NCI-H1092 (cell line): ENCODE results near the gene KCTD1.

Source experiments
- DNase-seq: peaks from one replicate; lab custom pipeline; 2025; lab: John Stamatoyannopoulos, UW

The KCTD1 gene

GRCh38 chr18:26524002-26524401 is 24.4 kb downstream of the KCTD1 start:
- DNase-seq: no peak

GRCh38 chr18:26521617-26522016 is 26.7 kb downstream of the KCTD1 start:
- DNase-seq: no peak

GRCh38 chr18:26520974-26521373 is 27.4 kb downstream of the KCTD1 start:
- no peak for DNase-seq

- no peak for DNase-seq
Observed at GRCh38 chr18:26519114-26519513, 29.2 kb downstream of the KCTD1 start.

- DNase-seq: no peak
Observed at GRCh38 chr18:26516964-26517363, 31.4 kb downstream of the KCTD1 start.

- no peak for DNase-seq
Observed at GRCh38 chr18:26515643-26516487, 32.5 kb downstream of the KCTD1 start.

DNA sequence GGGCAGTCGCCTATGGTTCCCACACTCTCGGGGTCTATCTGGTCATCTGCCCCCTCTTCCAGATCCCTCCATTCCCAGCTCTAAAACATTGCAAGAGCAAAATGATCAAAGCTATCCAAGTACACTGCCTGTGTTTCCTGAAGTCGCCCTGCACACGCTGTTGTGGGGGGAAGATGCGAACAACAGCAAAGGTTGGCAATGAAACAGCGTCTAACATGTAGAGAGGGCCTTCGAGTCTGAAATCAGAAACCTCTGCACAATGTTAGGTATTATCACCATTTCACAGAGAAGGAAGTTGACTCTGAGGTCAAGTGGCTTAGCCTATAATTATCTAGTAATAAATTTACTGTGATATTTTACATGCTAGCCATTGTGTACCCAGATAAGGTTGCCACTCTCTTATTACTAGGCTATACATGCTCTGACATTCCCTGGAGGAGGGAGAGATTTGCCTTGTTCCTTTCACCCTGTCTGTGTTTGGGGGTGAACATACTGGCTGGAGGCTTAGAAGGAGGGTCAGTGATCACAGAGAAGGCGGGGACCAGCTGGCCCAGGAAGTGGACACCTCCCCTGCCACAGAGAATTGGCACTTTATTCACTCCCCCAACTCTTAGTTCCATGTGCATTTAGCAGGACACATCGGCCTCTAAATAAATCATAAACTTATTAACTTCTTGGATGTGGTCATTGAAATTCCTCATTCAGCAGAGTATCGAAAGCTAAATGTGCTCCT is 36.8 kb downstream of the KCTD1 start:
- peak; percentile 84 for DNase-seq

DNA sequence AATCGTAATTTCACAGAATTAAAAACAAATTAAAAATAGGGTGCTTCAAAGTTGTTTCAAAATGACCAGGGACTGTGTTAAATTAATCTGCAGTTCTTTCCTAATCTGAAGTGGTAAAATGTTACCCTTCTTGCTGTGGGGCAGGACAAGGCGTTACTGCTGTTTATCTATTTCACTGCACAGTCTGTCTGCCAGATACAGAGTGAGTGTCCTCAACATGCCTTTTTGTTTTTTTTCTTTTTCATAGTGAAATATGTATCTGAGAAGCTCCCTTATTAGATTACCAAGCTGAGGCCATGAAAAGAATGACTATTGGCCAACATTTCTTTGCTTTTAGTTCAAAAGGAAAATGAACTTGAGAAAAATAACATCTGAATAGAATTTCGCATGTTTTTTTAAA is 38.0 kb downstream of the KCTD1 start:
- DNase-seq: no peak

DNA sequence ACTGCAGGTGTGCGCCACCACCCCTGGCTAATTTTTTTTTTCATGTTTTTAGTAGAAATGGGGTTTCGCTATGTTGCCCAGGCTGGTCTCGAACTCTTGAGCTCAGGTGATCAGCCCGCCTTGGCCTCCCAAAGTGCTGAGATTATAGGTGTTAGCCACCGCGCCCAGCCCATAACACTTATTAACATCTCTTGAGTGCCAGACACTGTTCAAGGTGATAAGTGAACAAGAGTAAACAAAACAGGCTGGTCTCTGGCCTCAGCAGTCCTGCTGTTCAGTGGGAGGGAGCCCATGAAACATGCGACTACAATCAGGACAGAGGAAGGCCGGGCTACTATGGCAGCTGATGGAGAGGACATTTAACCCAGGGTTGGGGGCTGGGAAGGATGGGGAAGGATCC is 42.3 kb downstream of the KCTD1 start:
- no peak for DNase-seq

DNA sequence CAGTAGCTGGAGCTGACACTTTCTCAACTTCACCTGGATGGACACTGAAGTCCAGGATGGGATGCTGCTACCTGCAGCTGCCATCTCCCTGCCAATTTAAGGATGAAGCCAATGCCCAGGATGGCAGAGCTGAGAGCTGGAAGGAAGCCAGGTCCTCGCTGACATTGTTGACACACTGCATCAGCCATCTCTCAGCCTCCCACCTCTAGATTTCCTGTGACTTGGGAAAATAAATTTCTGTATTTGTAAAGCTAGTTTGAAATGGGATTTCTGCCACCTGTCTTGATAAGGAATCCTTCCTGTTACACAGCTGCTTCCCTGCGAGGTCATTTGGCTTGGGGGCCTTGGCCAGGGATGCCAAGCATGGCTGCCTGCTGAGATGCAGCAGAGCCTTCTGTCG is 43.5 kb downstream of the KCTD1 start:
- peak; percentile 49 for DNase-seq

DNA sequence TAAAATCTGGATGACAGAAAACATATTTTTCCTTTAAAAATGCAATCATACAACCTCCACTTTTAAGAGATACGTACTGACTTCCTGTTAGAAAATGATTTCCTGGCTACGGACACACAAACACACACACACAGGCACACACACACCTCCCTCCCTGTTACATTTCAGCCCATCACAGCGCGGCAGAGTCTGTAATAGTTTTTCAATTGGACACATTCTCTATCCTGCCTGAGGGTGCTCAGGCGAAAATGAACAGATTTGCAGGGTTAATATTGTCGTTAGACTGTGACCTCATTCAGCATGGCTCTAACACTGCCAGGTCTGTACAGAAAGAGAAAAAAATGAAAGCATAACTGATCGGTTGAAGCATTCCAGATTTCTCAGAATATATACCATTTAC is 45.0 kb downstream of the KCTD1 start:
- no peak for DNase-seq

- no peak for DNase-seq
Observed at GRCh38 chr18:26502823-26503222, 45.5 kb downstream of the KCTD1 start.

GRCh38 chr18:26497866-26498265 is 50.5 kb downstream of the KCTD1 start:
- DNase-seq: no peak

DNA sequence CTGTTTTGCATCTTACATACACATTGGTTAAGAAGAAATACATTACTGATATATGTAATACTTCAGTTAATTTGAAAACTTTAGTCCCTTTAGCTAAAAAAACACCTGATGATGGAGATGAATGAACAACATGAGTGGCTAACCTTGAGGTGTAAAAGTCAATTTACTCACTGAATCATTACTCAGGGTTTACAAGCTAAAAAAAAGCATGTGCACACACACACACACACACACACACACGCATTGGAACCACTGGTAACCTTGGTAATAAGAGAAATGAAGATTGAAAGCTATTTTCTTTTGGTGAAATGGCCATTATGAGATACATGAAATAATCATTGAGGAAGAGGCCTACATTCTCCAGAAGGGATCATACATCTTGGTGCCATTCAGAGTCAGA is 51.8 kb downstream of the KCTD1 start:
- no peak for DNase-seq

DNA sequence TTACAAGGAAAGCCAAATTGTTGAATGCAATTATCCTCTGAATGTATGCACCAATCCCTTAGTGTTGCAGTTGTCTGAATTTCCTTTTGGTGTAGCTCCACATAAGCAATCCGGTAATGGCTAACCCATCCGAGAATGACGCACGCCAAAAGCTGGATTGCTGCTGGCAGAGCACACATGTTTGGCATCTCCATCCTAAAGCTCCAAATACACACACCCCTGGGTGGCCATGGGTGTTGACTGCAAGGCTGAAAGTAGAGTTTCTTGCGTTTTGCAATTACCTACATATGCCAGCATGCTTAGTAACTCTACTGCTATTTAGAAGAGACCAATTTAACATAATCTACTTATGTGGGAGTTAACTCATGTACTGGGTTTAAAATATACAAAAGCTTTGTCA is 53.1 kb downstream of the KCTD1 start:
- no peak for DNase-seq

DNA sequence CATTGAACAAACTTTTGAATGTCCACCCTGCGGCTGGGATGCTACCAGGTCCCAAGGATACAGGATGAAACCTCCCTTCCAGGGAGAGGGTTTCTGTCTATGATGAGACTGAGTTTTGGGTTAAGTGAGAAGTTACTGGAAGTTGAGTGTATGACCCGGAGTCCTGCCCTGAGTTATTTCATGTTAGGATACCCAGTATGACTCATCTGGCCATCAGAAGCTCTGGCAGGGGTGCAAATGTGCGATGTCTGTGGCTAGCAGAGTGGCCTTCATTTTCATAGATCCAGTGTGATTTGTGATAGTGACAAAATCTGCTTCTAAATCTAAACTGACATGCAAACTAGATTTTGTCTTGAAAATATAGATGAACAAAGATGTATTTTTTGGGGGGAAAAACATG is 55.3 kb downstream of the KCTD1 start:
- no peak for DNase-seq

DNA sequence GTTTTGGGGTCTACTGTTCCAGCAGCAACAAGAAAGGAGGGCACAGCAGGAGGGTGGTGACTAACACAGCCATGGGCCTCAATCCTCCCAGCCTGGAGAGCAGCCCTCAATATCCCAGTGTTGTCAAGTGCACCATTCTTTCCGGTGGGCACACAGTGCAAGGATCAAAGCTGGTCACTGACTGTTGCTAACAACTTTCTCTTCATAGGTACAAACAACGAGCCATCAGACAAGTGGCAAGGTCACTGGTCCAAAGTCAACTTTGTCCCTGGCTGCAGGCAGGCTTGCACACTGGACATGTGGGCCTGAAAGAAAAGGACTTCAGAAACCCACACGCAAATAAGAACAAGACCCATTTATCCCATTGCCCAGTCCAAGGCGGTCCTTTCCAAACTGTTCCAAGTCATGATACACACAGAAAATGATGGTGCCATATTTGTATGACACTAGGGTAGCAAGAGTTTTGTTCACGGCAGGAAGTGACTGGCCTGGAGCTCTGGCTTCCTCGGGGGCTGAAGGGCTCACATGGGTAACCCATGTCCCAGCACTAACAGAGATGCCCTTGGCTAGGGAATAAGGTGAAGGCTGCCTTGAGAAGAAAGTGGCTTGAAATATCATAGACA is 57.0 kb downstream of the KCTD1 start:
- no peak for DNase-seq

GRCh38 chr18:26489881-26490280 is 58.5 kb downstream of the KCTD1 start:
- DNase-seq: no peak

DNA sequence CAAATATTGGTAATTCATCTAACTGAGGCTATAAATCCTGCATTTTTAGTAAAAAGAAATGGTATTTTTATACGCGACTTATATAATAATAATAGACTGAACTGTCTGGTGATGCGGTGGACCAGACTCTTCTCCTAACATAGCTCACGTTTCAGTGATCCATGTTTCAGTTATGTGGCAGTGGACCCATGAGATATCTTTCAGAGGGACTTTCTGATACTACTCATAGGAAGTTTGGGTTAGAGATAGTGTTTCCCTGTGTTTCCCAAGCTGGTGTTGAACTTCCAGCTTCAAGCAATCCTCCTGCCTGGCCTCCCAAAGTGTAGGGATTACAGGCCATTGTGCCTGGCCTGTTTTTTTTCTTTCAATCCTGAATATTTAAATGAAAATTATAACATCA is 59.2 kb downstream of the KCTD1 start:
- no peak for DNase-seq

DNA sequence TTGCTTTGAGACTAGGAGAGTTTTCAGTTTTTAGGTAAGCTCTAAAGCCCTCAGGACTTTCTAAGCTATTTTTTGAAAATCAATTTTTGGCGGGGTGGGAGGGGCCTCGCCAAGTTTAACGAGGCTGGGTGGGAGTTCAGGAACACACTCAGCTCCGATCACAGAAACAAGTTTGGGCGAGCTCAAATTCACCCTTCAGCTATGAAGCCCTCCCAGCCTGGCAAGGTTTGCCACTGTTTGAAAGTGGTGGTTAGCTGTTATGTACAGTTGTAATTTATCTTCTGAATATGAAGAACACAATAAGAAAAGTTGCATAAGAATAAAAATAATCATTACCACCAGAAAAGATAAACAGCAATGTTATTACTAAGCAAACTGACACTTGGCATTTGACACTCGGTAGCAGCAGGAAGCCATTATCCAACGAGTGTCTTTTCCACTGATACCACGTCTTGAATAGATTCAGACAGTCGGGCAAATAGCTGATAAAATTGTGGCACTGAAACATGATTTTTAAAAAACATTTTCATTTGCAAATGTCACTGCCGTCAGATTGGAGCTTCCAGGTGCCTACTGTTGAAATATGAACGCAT is 59.8 kb downstream of the KCTD1 start:
- DNase-seq: no peak

- no peak for DNase-seq
Observed at GRCh38 chr18:26487437-26487836, 60.9 kb downstream of the KCTD1 start.

GRCh38 chr18:26483633-26484032 is 64.7 kb downstream of the KCTD1 start:
- no peak for DNase-seq

DNA sequence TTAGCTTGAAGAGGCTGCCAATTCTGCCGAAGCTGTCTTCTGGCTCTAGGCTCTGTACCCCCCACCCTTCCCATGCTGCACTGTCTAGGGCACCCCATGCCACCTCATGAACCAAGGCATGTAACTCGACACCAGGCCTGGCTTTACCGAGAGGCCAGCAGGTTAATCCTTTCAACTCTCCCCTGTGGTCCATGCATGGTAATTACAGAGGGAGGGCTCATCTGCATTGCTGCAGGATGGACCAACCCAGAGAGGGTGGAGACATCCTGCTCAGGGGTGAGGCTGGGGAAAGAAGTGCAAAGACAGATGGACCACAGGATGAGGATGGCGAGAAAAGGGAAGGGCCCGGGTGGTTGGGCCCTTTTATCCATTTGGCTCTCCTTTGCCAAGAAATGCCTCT is 65.8 kb downstream of the KCTD1 start:
- no peak for DNase-seq
